Retina (tissue), 1 donor: ENCODE data around the gene ROPN1.
A peak's percentile ranks its signal among the peaks of the same experiment; 100 is the strongest.
"Not testable (repeated sequence)": the region's sequence is repeated elsewhere in the genome, so short reads cannot be mapped to it uniquely, and the experiment has no call there.

Experiments
- DNase-seq: peaks from one replicate; pipeline ENCODE4 v3.0.0-alpha.2; 2016

ROPN1 gene

DNA sequence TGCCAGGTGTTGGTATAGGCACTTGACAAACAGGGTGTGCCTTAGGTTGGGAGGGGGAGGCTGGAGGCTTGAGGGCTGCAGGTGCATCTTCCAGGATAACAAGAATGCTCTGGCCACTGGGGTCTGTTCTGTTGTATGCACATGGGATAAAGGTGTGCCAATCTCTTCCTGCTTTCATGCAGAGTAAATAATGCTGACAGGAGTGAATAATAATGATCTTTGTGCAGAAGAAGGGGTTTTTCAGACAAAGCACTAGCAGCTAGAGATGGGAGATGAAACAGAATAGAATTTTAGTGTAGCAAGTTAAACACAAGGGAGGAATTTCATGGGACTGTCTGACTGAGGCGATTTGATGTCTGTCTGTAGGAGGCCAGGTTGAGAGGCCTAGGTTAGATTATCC, 1.9 kb upstream of the ROPN1 start:
- no peak for DNase-seq

DNA sequence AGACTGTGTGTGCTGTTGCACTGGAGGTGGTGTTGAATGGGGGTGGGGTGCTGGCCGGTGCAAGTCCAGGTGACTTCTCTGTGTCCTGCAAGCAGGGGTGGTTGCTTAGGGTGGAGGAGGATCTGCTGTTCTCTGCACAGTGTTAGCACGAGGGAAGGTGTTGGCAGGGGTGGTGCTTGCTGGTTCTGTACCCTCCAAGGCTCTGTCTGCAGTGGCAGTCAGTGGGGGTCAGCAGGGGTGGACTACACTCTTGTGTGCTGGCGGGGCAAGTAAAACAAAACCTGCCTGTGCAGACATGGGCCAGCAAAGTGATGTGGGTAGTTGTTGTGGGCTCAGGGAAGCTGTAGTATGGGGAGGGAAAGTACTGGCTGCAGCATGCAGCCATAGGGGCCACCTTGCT, 5.5 kb downstream of the ROPN1 start:
- DNase-seq, result no peak

DNA sequence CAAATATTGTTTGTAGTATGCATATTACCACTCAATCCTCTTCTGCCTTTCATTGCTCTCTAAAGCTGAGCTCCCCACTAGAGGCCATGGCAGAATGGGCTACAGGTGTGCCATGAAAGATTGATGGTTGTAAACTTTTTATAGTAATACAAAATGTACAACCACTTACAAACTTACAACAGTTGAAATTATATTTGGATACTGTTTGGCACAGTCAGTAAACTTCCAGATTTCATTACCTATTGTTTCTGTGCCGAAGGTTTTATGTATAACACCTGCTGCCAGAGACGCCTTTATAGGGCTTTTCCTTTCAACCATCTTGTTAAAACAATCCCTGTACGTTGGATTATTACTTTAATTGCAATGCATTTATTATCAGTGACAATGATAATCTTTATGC, 7.0 kb downstream of the ROPN1 start:
- DNase-seq, result no peak

- DNase-seq, result no peak
Measured at GRCh38 chr3:123984350-123984749, 7.6 kb downstream of the ROPN1 start.

DNA sequence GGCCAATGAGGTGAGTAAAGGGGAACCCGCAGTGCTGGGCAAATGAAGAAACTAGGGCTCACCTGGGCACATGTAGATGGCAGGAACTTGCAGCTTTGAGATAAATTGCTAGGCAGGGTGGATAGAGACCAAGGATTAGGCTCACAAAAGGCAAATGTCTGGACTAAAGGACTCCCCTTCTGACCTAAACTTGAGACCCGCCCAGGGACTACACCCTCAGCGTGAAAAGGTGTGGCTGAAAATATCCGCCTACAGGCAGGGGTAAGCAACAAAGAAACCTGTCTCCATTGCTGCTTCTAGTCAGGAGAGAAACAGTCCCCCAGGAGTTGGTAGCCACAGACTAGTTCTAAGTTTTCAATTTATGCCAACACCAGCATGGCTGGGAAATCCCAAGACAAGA, 10.6 kb downstream of the ROPN1 start:
- not testable (repeated sequence) for DNase-seq

GRCh38 chr3:123980539-123980938, 11.4 kb downstream of the ROPN1 start:
- DNase-seq, result no peak

DNA sequence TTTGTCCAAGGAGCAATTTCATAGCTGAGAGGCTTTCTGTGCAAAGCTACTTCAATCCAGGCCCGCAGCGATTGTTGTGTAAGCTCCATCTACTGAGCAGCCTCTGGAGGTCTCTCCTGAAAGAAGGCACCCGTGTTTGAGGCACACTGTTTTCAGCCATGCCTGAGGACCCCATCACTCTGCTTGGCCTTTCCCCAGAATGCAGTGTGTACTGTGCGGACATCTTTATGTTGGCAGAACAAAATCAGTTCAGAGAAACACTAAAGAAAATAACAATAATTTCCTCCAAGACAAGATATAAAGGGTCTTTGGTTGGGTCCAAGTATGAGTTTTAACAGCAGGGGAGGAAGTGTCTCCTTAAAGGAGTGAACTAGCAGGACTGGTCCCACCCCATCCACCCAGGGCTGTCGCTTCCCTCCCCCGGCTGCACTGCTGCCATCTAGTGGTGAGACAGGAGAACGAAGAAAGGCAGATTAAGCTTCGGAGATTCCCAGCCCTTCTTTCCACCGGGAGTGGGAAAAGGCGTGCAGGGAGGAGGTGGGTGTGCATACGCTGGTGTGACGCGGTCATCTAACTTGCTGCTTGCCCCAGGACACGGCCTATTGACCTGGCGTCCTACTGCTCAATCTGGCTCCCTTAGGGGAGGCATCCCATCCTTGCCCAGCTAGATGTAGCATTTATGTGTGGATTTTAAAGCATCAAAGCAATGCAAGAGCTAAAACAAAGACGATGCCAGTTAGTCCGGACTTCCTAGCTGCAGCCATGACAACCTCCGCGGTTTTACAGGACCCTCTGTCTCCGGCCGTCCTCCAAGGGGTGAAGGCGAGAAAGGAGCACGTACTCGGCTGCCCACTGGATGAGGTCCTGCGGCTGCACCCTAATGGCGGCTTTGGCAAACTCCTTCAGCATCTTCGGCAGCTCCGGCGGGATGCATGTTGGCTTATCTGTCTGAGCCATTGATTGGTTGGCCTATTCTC, 12.1 kb downstream of the ROPN1 start:
- peak; percentile 84 for DNase-seq

- not testable (repeated sequence) for DNase-seq
Measured at GRCh38 chr3:123976904-123977303, 15.0 kb downstream of the ROPN1 start.

GRCh38 chr3:123976181-123976898, 15.6 kb downstream of the ROPN1 start:
- DNase-seq, result not testable (repeated sequence)

GRCh38 chr3:123975030-123975429, 16.9 kb downstream of the ROPN1 start:
- not testable (repeated sequence) for DNase-seq

- DNase-seq, result no peak
Measured at GRCh38 chr3:123971406-123971805, 20.5 kb downstream of the ROPN1 start.

DNA sequence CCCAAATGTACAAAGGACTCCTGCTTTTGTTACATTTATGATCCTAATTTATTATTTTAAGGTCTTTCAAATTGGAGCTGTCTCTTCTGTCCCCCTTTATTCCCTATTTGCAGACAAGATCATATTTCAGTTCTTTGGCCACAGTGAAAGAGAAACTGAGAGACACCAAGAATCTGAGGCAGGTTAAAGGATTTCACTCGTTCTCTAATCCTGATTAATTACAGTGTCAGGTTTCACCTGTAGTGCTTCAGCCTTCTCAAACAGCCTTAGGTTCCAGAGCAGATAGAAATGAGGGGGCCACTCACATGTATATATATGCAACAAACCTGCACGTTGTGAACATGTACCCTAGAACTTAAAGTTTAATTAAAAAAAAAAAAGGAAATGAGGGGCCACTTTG, 24.7 kb downstream of the ROPN1 start:
- DNase-seq, result not testable (repeated sequence)

GRCh38 chr3:123966799-123967198, 25.1 kb downstream of the ROPN1 start:
- not testable (repeated sequence) for DNase-seq

DNA sequence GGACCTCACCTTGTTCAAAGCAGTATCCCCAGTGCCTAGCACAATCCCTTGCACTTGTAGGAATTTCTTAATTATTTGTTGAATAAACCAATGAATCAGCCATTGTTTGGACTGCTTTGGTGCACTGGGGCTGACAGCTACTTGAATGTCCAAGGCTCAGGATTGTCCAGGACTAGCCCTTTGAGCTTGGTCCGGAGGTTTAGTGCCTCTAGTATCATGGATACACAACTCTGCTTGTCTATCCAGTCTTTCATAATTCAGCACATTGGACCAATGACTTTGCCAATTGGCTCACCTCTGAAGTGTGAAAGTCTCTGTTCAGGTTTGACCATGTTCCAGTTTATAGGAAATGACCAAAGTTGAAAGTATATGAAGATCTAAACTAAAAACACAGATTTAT, 27.1 kb downstream of the ROPN1 start:
- not testable (repeated sequence) for DNase-seq

- DNase-seq, result no peak
Measured at GRCh38 chr3:123961508-123961856, 30.4 kb downstream of the ROPN1 start.

DNA sequence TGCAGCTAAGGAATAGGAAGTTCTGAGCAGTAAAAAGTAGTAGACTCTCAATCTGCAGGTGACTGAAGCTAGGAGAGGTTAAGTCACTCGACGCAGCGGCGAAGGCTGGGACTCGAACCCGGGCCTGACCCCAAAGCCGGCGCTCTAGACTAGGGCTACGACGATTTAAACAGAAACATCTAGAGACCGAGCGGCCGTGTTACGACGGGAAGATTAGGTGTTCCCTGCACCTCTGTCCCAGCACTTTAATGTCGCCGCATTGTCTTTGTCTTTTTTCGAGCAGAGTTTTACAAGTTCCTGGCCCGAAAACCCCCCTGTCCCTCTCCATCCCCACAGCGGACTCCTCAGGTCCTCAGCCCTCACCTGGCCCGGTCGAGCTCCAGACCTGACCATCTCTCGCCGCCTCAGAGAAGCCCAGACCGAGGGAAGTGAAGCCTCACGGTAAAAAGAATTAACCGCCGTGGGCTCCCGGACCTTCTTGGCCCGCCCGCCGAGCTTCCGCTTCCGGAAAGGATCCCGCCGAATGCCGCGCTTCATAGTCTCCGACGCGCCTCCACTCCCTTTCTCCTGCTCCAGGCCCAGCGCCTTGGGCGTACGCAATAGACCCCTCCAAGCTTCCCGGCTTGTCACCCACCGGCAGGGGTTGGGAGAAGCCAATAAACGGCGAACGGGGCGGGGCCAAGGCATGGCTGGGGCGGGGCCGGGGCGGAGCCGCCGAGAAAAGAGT, 31.0 kb downstream of the ROPN1 start, which contains the start of gene CCDC14:
CCDC14 (minus strand) TSS at position 449 of the 727 bp plus-strand sequence; CDS start at position 393, 56 bp downstream.
- DNase-seq, result peak; percentile 93

GRCh38 chr3:123953735-123954134, 38.2 kb downstream of the ROPN1 start:
- no peak for DNase-seq

DNA sequence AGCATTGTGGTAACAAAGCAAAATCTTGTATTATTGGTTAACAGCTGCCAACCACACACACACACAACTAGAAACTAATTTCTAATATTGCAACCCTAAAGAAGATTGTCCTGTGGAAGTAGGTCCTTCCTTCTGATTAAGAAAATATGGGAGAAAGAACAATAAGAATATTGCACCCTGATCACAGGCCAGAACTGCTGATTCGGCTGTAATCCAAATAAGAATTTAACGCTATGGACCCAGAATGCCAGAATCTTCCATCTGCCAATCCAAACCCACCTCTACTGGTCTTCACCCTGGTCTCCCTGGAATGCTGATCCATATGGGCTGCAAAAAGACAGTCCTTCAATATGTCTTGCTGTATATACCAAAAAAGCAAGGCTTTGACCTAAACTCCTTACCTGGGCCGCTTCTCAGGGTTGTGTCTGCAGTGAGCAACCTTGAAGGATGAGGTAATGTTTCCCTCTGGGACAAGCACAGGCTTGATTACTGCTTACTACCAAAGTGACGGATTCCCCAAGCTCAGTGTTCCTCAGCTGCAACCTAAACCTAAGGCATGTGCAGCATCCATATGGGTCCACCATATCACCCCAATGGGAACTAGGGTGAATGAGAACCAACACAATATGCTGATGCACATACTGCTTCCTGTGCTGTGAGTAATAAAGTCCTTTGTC, 38.9 kb downstream of the ROPN1 start:
- DNase-seq, result no peak

DNA sequence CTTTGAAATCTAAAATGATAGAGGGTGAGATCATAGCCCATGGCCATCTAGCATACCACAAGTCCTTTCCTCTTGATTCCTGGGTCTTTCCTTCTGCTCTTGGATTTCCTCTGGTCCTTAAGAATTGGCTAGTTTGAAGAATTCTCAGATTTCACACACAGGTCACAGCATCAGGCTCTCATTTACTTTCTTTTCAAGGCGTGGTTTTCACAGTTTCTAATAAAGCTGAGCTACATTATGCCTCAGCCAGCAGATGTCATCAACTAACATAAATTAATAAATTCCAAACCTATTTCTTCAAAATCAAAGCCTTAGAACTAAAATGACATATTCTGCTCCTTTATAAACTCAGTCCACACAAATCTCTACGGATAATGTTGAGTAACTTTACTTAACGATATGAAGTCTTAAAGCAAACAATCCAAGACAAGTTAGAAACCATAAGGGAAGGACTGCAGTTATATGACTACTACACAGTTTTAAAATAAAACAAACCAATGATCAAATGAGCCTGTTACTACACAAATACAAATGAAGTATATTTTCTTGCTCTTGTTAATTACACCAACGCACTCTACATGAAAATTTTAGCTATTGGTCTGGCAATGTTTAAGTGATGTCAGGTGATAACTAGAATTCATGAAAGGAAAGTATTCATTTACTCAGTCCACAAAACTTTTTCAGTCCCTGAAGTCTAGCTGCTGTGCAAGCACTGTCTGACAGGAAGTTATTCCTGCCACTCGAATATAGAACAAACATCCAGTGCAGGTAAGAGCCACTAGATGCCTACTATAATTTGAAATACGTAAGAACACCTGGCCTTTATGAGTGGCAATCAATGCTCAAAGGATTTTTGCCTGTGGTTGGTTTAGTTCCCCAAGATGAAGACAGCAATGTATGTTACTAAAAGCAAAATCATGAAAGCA, 40.1 kb downstream of the ROPN1 start:
- no peak for DNase-seq

- no peak for DNase-seq
Measured at GRCh38 chr3:123949641-123950040, 42.3 kb downstream of the ROPN1 start.

- DNase-seq, result no peak
Measured at GRCh38 chr3:123948449-123948848, 43.5 kb downstream of the ROPN1 start.
